HepG2 (cell line): ENCODE data around the gene SERTAD3. TPM values are rescaled to one million over a fixed set of nuclear protein-coding genes. Genes with fewer than 3 reads are reported as not detected.

Experiments used
- ARNTL ChIP-seq: sonication (generic); formaldehyde crosslinking; IDR thresholded peaks from 2 replicates; pipeline ENCODE4 v1.4.0; 2020; ENCODE audit warnings: mild to moderate bottlenecking, missing genetic modification reagents
- ATF7-NPFF ChIP-seq: sonication (generic); formaldehyde crosslinking; IDR thresholded peaks from 2 replicates; pipeline ENCODE4 v1.8.1; 2023; ENCODE audit warnings: mild to moderate bottlenecking, low read depth, missing genetic modification reagents, moderate library complexity
- DDIT3 ChIP-seq: sonication (generic); formaldehyde crosslinking; IDR thresholded peaks from 2 replicates; pipeline ENCODE4 v1.4.0; 2020; ENCODE audit warnings: mild to moderate bottlenecking, missing genetic modification reagents
- FOXM1 ChIP-seq: sonication (generic); formaldehyde crosslinking; IDR thresholded peaks from 2 replicates; pipeline ENCODE4 v1.5.0; 2020; ENCODE audit warnings: missing genetic modification reagents
- FOXO4 ChIP-seq: sonication (generic); formaldehyde crosslinking; conservative IDR thresholded peaks from 2 replicates; pipeline ENCODE4 v1.8.1; 2023; ENCODE audit warnings: missing genetic modification reagents
- GTF3A ChIP-seq: sonication (generic); formaldehyde crosslinking; conservative IDR thresholded peaks from 2 replicates; pipeline ENCODE4 v1.4.0; 2020; ENCODE audit warnings: mild to moderate bottlenecking, missing genetic modification reagents
- IRF2 ChIP-seq: IDR thresholded peaks from 2 replicates; pipeline ENCODE4 v1.6.1; 2018; ENCODE audit warnings: missing genetic modification reagents, missing compliant biosample characterization
- IRX3 ChIP-seq: sonication (generic); formaldehyde crosslinking; IDR thresholded peaks from 2 replicates; pipeline ENCODE4 v1.8.1; 2023; ENCODE audit warnings: mild to moderate bottlenecking, low read depth, missing genetic modification reagents, borderline replicate concordance
- JUNB ChIP-seq: sonication (generic); formaldehyde crosslinking; IDR thresholded peaks from 2 replicates; pipeline ENCODE4 v1.8.0; 2022; ENCODE audit warnings: missing genetic modification reagents, mild to moderate bottlenecking, borderline replicate concordance
- MLX ChIP-seq: IDR thresholded peaks from 2 replicates; pipeline ENCODE4 v1.6.1; 2016
- RNF2 ChIP-seq: fragments of 450-650 bp; conservative IDR thresholded peaks from 2 replicates; pipeline ENCODE4 v1.6.1; 2016; ENCODE audit warnings: low read depth
- SMARCE1 ChIP-seq: fragments of 450-650 bp; IDR thresholded peaks from 2 replicates; pipeline ENCODE4 v1.6.1; 2017; ENCODE audit warnings: borderline replicate concordance
- TRIM22 ChIP-seq: fragments of 450-650 bp; IDR thresholded peaks from 2 replicates; pipeline ENCODE4 v1.6.1; 2017
- ZBTB7A ChIP-seq: sonication (generic); formaldehyde crosslinking; IDR thresholded peaks from 2 replicates; pipeline ENCODE4 v1.8.0; 2022; ENCODE audit warnings: mild to moderate bottlenecking, missing genetic modification reagents
- ZNF296 ChIP-seq: sonication (generic); formaldehyde crosslinking; conservative IDR thresholded peaks from 2 replicates; pipeline ENCODE4 v1.5.0; 2020; ENCODE audit warnings: mild to moderate bottlenecking, missing genetic modification reagents
- ZNF549 ChIP-seq: sonication (generic); formaldehyde crosslinking; IDR thresholded peaks from 2 replicates; pipeline ENCODE4 v1.5.0; 2020; ENCODE audit warnings: missing genetic modification reagents
- ZNF839 ChIP-seq: sonication (generic); formaldehyde crosslinking; IDR thresholded peaks from 2 replicates; pipeline ENCODE4 v1.4.0; 2020; ENCODE audit warnings: missing genetic modification reagents, mild to moderate bottlenecking, borderline replicate concordance
- polyA plus RNA-seq, 8 experiments: library from polyadenylated mRNA; depleted of rRNA in 3 of 8; stranded (reverse) in 7 of 8; unstranded in 1 of 8; fragments of >200 nt; fragmentation: Illumina TruSeq in 4 of 8; extraction: Trizol in 4 of 8; gene quantifications; 2 replicates each; pipeline versions ENCODE4 v1.2.1 to v1.2.3, GENCODE V29; 2011 to 2016; ENCODE audit warnings: low read depth in 4 of 8, missing spikeins in 1 of 8, mixed read lengths in 1 of 8; ENCODE audit not compliant: insufficient read depth in 1 of 8
- total RNA-seq, 5 experiments: library from RNA; depleted of rRNA; stranded (reverse); fragments of >200 nt; fragmentation: Illumina TruSeq; extraction: Trizol; gene quantifications; 2 replicates each; pipeline ENCODE4 v1.2.3, GENCODE V29; 2016; ENCODE audit warnings: low read depth in 1 of 5
- TF ChIP-seq, protein P1 (sequence below), 2 experiments: fragments of 450-650 bp in 1 of 2; sonication (generic) in 1 of 2; formaldehyde crosslinking; IDR thresholded peaks; 2 replicates each; pipeline versions ENCODE4 v1.5.0 to v1.8.0; 2020 to 2022; ENCODE audit warnings: mild to moderate bottlenecking in 1 of 2, missing genetic modification reagents in 1 of 2
- TF ChIP-seq, protein P2 (sequence below): sonication (generic); formaldehyde crosslinking; IDR thresholded peaks from 2 replicates; pipeline ENCODE4 v1.9.0; 2022; ENCODE audit warnings: low read depth, missing genetic modification reagents
- TF ChIP-seq, protein P3 (sequence below): IDR thresholded peaks from 2 replicates; pipeline ENCODE4 v1.6.1; 2018; ENCODE audit warnings: missing genetic modification reagents, mild to moderate bottlenecking, missing compliant biosample characterization
- TF ChIP-seq, protein P4 (sequence below): sonication (generic); formaldehyde crosslinking; IDR thresholded peaks from 2 replicates; pipeline ENCODE4 v1.4.0; 2020; ENCODE audit warnings: mild to moderate bottlenecking, missing genetic modification reagents

Gene SERTAD3
- total and polyA plus RNA-seq, 2 of the 13 experiments (the other 11 are each of a cell fraction or from before 2014, with no cell fraction given), result 9.6 to 16.9 TPM

GRCh38 chr19:40425450-40426287 lies 18.5 kb downstream of the SERTAD3 start, which contains the start of gene SERTAD1 (continued):
- TF ChIP-seq TRIM22 (no peak), ZBTB7A (CRISPR knock-in tag) (peak; percentile 52; the same call in 1 of the 2 replicates), ATF7-NPFF (CRISPR knock-in tag) (no peak), FOXM1 (no peak), ARNTL (CRISPR knock-in tag) (no peak), IRF2 (peak; percentile 49; the same call in 1 of the 2 replicates), JUNB (CRISPR knock-in tag) (no peak), RNF2 (no peak), ZNF549 (CRISPR knock-in tag) (no peak), IRX3 (CRISPR knock-in tag) (no peak), SMARCE1 (no peak), DDIT3 (no peak), FOXO4 (CRISPR knock-in tag) (no peak), ZNF839 (CRISPR knock-in tag) (no peak), GTF3A (CRISPR knock-in tag) (no peak), MLX (CRISPR knock-in tag) (no peak), ZNF296 (CRISPR knock-in tag) (no peak)
- TF ChIP-seq, protein P1, sequence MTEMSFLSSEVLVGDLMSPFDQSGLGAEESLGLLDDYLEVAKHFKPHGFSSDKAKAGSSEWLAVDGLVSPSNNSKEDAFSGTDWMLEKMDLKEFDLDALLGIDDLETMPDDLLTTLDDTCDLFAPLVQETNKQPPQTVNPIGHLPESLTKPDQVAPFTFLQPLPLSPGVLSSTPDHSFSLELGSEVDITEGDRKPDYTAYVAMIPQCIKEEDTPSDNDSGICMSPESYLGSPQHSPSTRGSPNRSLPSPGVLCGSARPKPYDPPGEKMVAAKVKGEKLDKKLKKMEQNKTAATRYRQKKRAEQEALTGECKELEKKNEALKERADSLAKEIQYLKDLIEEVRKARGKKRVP (CRISPR knock-in tag; IDR thresholded peaks at IDR 0.05), result peak in 1 of 2 experiments; percentile 27; a peak in 1 of 4 replicates
- TF ChIP-seq, protein P2, sequence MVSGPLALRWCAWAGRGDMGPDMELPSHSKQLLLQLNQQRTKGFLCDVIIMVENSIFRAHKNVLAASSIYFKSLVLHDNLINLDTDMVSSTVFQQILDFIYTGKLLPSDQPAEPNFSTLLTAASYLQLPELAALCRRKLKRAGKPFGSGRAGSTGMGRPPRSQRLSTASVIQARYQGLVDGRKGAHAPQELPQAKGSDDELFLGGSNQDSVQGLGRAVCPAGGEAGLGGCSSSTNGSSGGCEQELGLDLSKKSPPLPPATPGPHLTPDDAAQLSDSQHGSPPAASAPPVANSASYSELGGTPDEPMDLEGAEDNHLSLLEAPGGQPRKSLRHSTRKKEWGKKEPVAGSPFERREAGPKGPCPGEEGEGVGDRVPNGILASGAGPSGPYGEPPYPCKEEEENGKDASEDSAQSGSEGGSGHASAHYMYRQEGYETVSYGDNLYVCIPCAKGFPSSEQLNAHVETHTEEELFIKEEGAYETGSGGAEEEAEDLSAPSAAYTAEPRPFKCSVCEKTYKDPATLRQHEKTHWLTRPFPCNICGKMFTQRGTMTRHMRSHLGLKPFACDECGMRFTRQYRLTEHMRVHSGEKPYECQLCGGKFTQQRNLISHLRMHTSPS (CRISPR knock-in tag), result no peak; the same call in 1 of the 2 replicates
- TF ChIP-seq, protein P3, sequence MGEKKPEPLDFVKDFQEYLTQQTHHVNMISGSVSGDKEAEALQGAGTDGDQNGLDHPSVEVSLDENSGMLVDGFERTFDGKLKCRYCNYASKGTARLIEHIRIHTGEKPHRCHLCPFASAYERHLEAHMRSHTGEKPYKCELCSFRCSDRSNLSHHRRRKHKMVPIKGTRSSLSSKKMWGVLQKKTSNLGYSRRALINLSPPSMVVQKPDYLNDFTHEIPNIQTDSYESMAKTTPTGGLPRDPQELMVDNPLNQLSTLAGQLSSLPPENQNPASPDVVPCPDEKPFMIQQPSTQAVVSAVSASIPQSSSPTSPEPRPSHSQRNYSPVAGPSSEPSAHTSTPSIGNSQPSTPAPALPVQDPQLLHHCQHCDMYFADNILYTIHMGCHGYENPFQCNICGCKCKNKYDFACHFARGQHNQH (CRISPR knock-in tag), result peak; percentile 29; the same call in 1 of the 2 replicates
- TF ChIP-seq, protein P4, sequence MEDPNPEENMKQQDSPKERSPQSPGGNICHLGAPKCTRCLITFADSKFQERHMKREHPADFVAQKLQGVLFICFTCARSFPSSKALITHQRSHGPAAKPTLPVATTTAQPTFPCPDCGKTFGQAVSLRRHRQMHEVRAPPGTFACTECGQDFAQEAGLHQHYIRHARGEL, result no peak
